Body of pancreas (tissue), 4 donors: Measurements from ENCODE around the gene SMIM15. TPM values are rescaled to one million over a fixed set of nuclear protein-coding genes. Genes with fewer than 3 reads are reported as not detected.

Experiments
- ATAC-seq: fragments of 150-250 bp; one replicate; pipeline ENCODE4 v1.9.1; 2016
- DNase-seq, 4 donors: peaks; one replicate each; pipeline ENCODE4 v3.0.0-alpha.2; 2019
- H3K27ac ChIP-seq, 4 donors: fragments of 200-600 bp; sonication (generic); 1 replicate in 3 of 4; 2 replicates in 1 of 4; pipeline versions ENCODE4 v1.5.1 to v1.6.1; 2016 to 2019; ENCODE audit warnings: mild to moderate bottlenecking in 1 of 4, mixed read lengths in 1 of 4, moderate library complexity in 1 of 4
- H3K27me3 ChIP-seq, 2 donors: fragments of 200-600 bp; sonication (generic); one replicate each; pipeline ENCODE4 v1.6.0; 2016; ENCODE audit warnings: mild to moderate bottlenecking in 1 of 2
- H3K36me3 ChIP-seq, 2 donors: fragments of 200-600 bp; sonication (generic); replicated peaks in 1 of 2; 2 replicates each; pipeline ENCODE4 v1.5.1; 2016; ENCODE audit warnings: low read depth in 2 of 2; ENCODE audit not compliant: insufficient read depth in 1 of 2
- H3K4me1 ChIP-seq: fragments of 200-600 bp; sonication (generic); one replicate; pipeline ENCODE4 v1.6.0; 2016
- H3K4me3 ChIP-seq, 2 donors: fragments of 200-600 bp; sonication (generic); 1 replicate in 1 of 2; 2 replicates in 1 of 2; pipeline ENCODE4 v1.5.1; 2016 to 2019
- H3K9me3 ChIP-seq, 3 donors: fragments of 200-600 bp; sonication (generic); 1 replicate in 2 of 3; 2 replicates in 1 of 3; pipeline ENCODE4 v1.5.1; 2016
- CTCF ChIP-seq, 7 experiments: fragments of 450-650 bp in 4 of 7; fragments of 200-600 bp in 3 of 7; sonication (generic) in 3 of 7; IDR thresholded peaks; one replicate each; pipeline ENCODE4 v1.5.1; 2016 to 2019; ENCODE audit warnings: antibody characterized with exemption in 7 of 7
- POLR2A ChIP-seq, 3 donors: fragments of 450-650 bp; IDR thresholded peaks; one replicate each; pipeline ENCODE4 v1.6.1; 2016; ENCODE audit warnings: antibody characterized with exemption in 3 of 3, mild to moderate bottlenecking in 2 of 3
- WGBS, 2 donors: methylation state at CpG; one replicate each; pipeline ENCODE4 v1.1.5; 2017; 5-methylcytosine and 5-hydroxymethylcytosine counted together
- intact Hi-C: fragments of 100-400 bp; cut with DNase I; formaldehyde crosslinking; loops from one replicate; pipeline ENCODE4 v1.15.1; 2023
- total RNA-seq, 2 donors: library from RNA; depleted of rRNA; stranded (reverse); fragments of >200 nt; gene quantifications; one replicate each; pipeline ENCODE4 v1.1.0, GENCODE V29; 2016

SMIM15 gene, protein sequence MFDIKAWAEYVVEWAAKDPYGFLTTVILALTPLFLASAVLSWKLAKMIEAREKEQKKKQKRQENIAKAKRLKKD
- total RNA-seq: 10 to 100 TPM in 1 of 2 donors, 1 to 10 TPM in 1; 8.2 to 15.6 TPM

GRCh38 chr5:61162010-61162831 is at the start of gene SMIM15:
SMIM15 (minus strand) TSS chr5:61162468; CDS start chr5:61160171, 2,297 bp downstream.
- WGBS, 2 donors: 0% methylated on average over 34 to 67 of the region's 73 CpGs
- TF ChIP-seq POLR2A (IDR thresholded peaks at IDR 0.05): peak; percentile 75 to 84 (median 84)
- TF ChIP-seq CTCF (IDR thresholded peaks at IDR 0.05): peak in 3 of 7 experiments; percentile 12 to 47 (median 39)
- Histone ChIP-seq H3K4me3 (peak within 1 kb of the TSS; percentile 35 to 85), H3K27ac (peak within 1 kb of the TSS; percentile 84 to 98 (median 94)), H3K27me3 (no peaks in the 10 kb centered on the region), H3K4me1 (peaks cover 34% of the 10 kb centered on the region), H3K36me3 (peaks cover 0 to 2% of the 10 kb centered on the region in 2 donors), H3K9me3 (no peaks in the 10 kb centered on the region)
- DNase-seq (peak; percentile 89 to 94 (median 92)), ATAC-seq (peak; percentile 95)
- intact Hi-C loops: loop anchor here (10.0 kb wide), 1 partner anchor 163 kb away; no protein-coding TSS in a partner anchor

DNA sequence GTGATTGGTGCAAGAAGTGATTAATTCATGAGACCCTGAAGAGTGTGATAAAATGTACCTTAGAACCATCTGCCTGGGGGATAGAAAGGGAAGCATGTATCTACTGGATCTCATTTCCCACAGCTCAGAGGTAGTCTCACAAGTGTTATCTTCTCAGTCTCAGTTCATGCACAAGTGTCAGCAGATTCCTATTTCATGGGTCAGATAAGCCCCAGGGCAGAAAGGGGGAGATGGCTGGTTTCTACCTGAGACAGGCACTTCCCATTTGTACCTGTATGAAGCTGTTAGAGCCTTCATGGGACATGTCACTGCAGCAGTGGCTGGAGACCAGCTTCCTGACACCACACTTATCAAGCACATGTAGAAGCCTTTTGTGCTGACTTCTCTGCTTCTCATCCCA is 45.6 kb upstream of the SMIM15 start:
- H3K4me1 ChIP-seq: no peaks in the 10 kb centered on the region
- H3K27ac ChIP-seq: no peak overlapping the region
- intact Hi-C loops: no loop called here
- no peaks in the 10 kb centered on the region for H3K27me3 ChIP-seq
- H3K4me3 ChIP-seq: no peak overlapping the region
- H3K9me3 ChIP-seq: no peaks in the 10 kb centered on the region
- ATAC-seq (no peak), DNase-seq (no peak)
- no peaks in the 10 kb centered on the region for H3K36me3 ChIP-seq
- no peak for TF ChIP-seq POLR2A (IDR thresholded peaks at IDR 0.05)
- TF ChIP-seq CTCF (IDR thresholded peaks at IDR 0.05): no peak

GRCh38 chr5:61205013-61205412 is 42.7 kb upstream of the SMIM15 start:
- intact Hi-C loops: no loop called here
- Histone ChIP-seq H3K36me3 (no peaks in the 10 kb centered on the region), H3K27ac (no peak overlapping the region), H3K27me3 (no peaks in the 10 kb centered on the region), H3K4me3 (no peak overlapping the region), H3K9me3 (no peaks in the 10 kb centered on the region), H3K4me1 (no peaks in the 10 kb centered on the region)
- WGBS, 2 donors: 97 to 100% methylated on average over 5 of the region's 5 CpGs
- no peak for TF ChIP-seq CTCF (IDR thresholded peaks at IDR 0.05)
- no peak for TF ChIP-seq POLR2A (IDR thresholded peaks at IDR 0.05)
- no peak for ATAC-seq
- no peak for DNase-seq

- intact Hi-C loops: no loop called here
- no peaks in the 10 kb centered on the region for H3K36me3 ChIP-seq
- no peak for ATAC-seq
- no peaks in the 10 kb centered on the region for H3K27me3 ChIP-seq
- H3K27ac ChIP-seq: no peak overlapping the region
- H3K4me3 ChIP-seq: no peak overlapping the region
- no peaks in the 10 kb centered on the region for H3K9me3 ChIP-seq
- no peak for TF ChIP-seq POLR2A (IDR thresholded peaks at IDR 0.05)
- no peak for TF ChIP-seq CTCF (IDR thresholded peaks at IDR 0.05)
- 92 to 93% methylated on average over 2 of the region's 2 CpGs for WGBS, 2 donors
- no peak for DNase-seq
- H3K4me1 ChIP-seq: no peaks in the 10 kb centered on the region
Measured at GRCh38 chr5:61202213-61202612, 39.9 kb upstream of the SMIM15 start.
